ENCODE results near the gene CLK2.
"Not testable (repeated sequence)": the region's sequence is repeated elsewhere in the genome, so short reads cannot be mapped to it uniquely, and the experiment has no call there.

Gene CLK2

DNA sequence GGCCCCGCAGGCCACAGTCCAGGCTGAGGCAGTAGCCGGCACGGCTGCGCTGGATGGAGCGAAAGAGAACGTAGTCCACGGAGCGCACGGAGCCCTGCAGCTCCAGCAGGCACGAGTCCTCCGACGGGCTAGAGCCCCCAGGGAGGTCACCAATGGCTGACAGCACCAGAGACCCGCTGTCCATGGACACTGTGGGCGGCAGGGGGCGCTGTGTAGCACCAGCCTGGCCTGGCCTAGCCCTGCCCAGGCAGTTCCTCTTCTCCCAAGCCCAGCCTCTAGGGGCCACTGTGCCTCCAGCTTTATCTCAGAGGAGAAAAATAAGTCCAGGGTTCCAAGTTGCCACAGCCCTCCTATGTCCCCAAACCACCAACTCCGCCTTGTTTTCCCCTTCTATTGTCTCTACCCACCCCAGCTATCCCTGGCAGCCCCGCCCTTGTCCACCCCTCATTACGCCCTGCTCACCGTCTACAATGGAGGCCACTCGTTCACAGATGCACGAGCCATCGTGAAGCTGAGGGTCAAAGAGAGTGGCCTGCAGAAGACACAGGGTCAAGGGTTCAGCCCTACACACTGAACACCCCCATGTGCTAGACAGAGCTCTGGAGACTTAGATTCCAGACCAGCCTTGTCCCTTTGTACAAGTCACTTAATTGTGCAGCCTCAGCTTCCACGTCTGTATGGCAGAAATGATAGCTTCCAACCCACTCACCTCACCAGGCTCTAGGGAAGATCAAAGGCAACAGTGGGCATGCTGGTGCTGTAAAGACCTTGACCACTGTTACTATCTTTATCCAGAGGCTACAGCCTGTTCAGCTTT, 22.5 kb downstream of the CLK2 start:
- peak; percentile 31 for TF ChIP-seq POLR2A (IDR thresholded peaks at IDR 0.05; ENCODE audit: low read length)
- no peak for TF ChIP-seq GATA1 (IDR thresholded peaks at IDR 0.05; ENCODE audit: low read depth, low read length)
- DNase-seq: peak; percentile 95 to 97

DNA sequence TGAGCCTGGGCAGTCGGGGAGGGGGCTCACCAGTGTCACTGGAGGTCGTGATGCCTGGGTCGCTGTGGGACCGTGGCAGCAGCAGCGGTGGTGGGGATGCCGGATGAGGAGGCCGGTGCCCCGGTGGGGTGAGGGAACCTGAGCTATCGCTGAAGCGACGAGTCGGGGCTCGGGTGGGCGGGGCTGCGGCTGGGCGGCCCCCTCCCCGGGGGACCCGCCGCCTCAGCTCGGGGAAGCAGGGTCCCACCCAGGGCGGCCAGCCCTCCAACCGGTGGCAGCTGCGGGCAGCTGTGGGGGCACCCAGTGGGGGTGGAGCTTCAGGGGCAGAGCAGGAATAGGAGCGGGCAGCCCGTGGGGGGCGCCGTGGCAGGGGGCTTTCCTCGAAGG, 23.1 kb downstream of the CLK2 start:
- no peak for DNase-seq
- TF ChIP-seq POLR2A (IDR thresholded peaks at IDR 0.05; ENCODE audit: low read length) (no peak), GATA1 (IDR thresholded peaks at IDR 0.05; ENCODE audit: low read depth, low read length) (no peak)

DNA sequence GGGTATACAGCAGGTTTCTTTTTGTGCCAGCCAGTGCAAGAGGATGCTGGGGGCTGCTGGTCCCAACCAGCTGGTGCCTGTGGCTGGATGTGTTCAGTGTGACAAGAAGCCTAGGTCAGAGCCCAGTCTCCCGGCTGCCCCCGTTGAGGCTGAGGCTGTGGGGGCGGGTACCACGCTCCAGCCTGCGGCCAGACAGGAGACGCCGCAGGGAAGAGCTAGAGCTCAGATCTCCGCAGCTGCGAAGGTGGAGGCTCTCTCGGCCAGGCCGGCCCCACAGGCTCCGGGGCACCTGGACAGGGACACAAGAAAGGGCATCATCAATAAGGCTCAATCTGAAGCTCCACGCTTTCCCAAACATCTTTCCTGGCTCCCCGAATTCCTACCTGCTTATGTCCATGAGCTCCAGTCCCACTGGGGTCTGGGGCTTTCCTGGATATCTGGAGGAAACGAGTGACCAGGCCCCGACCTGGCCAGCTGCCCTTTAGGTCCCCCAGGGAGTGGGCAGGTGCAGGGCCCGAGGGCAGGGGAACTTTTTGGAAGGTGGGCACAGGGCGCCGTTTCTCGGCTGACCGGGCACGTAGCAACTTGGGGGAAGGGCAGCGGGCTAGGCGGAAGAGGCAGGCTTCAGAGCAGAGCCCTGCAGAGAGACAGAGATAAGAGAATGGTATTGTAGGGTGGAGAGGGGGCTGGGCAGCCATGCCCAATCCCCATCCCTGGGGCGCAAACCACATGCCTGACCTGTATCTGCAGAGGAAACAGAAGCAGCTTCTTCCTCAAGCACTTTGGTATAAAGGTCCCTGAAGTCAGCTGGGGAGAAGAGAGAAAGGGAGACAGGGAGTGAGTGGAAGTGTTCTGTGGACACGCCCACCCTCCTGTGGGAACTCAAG, 25.4 kb downstream of the CLK2 start:
- peak; percentile 39 to 62 for DNase-seq

DNA sequence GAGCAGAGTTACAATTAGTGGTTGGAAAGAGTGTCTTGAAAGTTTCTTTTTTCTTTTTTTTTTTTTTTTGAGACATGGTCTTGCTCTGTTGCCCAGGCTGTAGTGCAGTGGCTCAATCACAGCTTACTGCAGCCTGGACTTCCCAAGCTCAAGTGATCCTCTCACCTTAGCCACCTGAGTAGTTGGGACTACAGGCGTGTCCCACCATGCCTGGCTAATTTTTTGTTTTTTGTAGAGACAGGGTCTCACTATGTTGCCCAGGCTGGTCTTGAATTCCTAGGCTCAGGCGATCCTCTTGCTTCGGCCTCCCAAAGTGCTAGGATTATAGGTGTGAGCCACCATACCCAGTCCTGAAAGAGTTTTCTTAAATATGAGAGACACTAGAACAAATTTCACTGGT, 26.5 kb downstream of the CLK2 start:
- DNase-seq: not testable (repeated sequence)

More for the DNA sequence above, 25.4 kb downstream of the CLK2 start:
- TF ChIP-seq GATA1 (IDR thresholded peaks at IDR 0.05; ENCODE audit: low read depth, low read length) (no peak), POLR2A (IDR thresholded peaks at IDR 0.05; ENCODE audit: low read length) (peak; percentile 47)

DNA sequence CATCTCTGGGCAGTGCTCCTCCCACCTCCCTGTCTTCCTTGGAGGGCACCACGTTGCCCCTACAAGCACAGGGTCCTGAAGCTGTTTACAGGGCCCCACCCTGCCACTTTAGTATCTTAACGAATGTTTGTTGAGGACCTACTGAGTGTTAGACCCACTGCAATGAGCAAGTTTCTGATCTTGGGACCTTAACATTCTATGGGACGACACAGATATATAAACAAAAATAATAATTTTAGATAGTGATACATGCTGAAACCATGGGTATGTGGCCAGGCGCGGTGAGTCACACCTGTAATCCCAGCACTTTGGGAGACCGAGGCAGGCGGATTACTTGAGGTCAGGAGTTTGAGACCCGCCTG, 28.2 kb downstream of the CLK2 start:
- TF ChIP-seq GATA1 (IDR thresholded peaks at IDR 0.05; ENCODE audit: low read depth, low read length) (no peak), POLR2A (IDR thresholded peaks at IDR 0.05; ENCODE audit: low read length) (no peak)
- no peak for DNase-seq

DNA sequence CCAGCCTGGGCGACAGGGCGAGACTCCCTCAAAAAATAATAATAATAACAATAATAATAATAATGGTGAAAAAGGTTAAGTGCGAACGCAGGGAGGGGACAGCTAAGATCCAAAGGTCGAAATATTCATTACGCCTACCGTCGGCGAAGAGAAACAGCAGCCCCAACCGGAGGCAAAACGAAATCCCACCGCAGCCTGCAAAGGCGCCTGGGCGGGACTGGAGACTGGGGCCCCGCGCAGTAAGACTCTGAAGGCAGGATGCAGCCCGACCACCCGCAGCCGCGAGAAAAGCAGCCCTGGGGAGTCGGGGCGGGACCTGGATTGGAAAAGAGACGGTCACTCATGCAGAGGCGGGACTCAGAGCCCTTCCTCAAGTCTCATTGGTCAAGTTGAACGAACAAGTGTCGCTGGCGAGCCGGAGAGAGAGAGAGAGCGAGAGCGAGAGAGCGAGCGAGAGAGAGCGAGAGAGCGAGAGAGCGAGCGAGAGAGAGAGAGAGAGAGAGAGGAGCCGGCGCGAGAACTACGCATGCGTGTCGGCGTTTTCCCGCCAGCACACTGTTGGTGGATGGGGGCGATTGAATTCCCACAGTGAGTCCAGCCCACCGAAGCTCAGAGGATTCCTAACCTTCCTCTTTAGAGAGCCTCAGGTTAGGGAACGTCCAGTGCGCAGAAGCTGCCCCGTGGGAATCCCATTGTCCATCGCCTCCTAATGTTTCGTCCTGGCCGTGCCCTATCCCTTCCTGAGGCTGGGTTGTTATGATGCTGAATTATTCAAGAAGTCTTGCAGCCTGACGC, 28.7 kb downstream of the CLK2 start:
- DNase-seq: peak; percentile 96 to 99
- TF ChIP-seq POLR2A (IDR thresholded peaks at IDR 0.05; ENCODE audit: low read length) (peak; percentile 95), GATA1 (IDR thresholded peaks at IDR 0.05; ENCODE audit: low read depth, low read length) (no peak)

DNA sequence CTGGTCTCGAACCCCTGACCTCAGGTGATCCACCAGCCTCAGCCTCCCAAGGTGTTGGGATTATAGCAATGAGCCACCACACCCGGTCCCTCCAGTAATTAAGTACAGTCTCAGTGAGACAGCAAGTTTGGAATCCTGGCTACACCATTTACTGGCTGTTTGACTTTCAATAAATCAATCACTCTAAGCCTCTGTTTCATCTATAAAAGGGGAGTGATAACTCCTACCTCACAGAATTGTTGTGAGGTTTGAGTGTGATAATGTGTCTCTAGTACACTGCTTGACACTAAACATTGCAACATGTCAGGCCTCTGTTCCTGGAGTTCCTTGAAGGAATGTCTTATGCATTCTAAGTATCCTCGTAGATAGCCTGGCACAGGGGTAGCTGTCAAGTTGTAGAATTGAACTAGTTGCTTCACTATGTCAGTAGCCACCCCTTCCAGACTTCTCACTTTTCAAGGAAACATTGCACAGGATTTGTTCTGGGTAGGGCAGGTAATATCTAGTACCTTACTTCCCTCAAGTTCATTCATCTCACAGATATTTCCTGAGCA, 30.4 kb downstream of the CLK2 start:
- no peak for DNase-seq
- TF ChIP-seq POLR2A (IDR thresholded peaks at IDR 0.05; ENCODE audit: low read length): no peak
- no peak for TF ChIP-seq GATA1 (IDR thresholded peaks at IDR 0.05; ENCODE audit: low read depth, low read length)

DNA sequence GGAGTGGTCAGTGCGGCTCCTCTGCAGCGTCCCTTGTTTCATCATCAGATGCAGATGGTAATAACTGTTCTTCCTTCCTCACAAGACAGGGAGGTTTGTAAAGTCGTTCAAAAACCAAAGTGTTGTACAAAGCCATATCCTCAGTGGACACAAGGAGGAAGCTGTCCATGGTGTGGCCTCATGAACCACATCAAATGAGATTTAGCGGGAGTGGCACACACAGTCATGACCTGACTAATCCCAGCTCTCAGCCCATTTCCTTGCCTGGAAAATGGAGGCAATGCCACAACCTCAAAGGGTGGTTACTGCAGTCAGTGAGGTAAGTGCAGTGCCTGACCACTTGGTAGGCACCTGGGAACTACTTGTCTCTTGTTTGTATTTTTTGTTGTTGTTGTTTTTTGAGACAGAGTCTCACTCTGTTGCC, 31.5 kb downstream of the CLK2 start:
- TF ChIP-seq GATA1 (IDR thresholded peaks at IDR 0.05; ENCODE audit: low read depth, low read length) (no peak), POLR2A (IDR thresholded peaks at IDR 0.05; ENCODE audit: low read length) (no peak)
- DNase-seq: no peak

DNA sequence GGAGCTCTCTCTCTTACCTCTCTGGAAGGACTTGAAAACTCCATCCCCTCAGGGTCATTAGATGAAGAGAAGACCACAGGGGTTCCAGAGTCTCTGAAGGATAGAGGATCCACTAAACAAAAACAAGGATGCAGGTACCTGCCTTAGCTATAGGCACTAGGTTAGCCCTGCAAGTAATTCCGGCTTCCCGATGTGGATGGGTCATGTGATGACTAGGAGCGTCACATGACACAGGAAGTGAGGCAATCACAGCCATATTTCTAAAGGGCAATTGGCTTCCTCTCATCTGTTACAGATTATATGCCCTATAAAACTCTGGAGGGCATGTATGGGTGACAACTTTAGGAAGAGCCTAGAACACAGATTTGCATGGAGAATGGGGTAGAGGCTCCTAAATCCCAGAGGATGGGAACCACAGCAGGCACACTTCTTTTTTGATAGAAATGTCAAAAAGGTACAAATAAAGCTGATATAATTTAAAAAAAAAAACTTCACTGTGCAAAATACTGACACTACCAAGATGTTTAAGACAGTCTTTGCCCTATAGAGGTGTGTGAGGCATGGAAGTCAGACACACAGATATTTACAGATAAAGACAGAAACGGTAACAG, 32.1 kb downstream of the CLK2 start:
- TF ChIP-seq GATA1 (IDR thresholded peaks at IDR 0.05; ENCODE audit: low read depth, low read length) (no peak), POLR2A (IDR thresholded peaks at IDR 0.05; ENCODE audit: low read length) (peak; percentile 22)
- peak; percentile 82 to 86 for DNase-seq

DNA sequence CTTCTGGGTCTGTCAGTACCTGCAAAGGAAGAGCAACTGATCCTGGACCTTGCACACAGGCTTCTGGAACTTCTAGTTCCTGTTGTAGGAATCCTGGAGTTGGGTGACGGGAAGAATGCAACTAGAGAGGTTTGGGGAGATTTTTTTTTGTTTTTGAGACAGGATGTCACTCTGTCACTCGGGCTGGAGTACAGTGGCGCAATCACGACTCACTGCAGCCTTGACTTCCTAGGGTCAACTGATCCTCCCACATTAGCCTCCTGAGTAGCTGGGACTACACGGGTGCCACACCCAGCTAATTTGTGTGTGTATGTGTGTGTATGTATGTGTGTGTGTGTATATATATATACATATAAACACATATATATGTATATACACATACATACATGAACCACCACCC, 36.9 kb downstream of the CLK2 start:
- no peak for DNase-seq
- TF ChIP-seq GATA1 (IDR thresholded peaks at IDR 0.05; ENCODE audit: low read depth, low read length): no peak
- TF ChIP-seq POLR2A (IDR thresholded peaks at IDR 0.05; ENCODE audit: low read length): no peak

DNA sequence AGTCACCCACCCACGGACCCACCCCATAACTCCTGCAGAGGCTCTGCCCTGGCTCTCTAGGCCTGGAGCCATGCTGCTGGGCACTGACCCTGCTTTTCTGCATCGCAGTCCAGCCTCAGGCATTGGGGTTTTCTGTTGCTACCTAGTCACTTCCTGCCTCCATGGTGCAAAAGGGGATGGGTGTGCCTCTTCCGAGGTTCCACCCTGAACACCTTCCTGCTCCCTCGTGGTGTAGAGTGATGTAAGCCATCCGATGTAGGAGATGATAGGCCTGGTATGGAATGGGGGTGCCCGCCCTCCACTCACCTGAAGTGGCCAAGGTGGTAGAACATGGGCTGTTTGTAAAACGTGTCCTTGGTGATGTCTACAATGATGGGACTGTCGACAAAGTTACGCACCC, 37.9 kb downstream of the CLK2 start:
- DNase-seq: not testable (repeated sequence)

DNA sequence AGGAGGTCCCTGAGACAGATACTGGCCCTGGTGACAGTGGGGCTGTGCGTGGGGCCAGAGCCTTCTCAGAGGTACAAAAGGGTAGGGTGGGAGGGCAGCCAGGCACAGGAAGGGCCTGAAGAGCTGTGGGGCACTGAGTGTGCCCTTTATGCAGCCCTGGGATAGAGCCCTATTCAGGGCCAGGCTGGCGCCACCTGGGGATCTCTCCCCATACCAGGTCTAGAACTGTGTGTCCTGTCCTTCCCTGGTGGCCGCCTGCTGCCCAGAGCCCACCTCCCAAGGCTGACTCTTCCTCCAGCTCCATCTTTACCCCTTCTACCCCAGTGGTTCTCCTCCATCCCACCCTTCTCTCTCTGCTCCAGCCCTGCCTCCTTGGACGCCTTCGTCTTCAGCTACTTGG, 39.8 kb downstream of the CLK2 start:
- DNase-seq: not testable (repeated sequence)

DNA sequence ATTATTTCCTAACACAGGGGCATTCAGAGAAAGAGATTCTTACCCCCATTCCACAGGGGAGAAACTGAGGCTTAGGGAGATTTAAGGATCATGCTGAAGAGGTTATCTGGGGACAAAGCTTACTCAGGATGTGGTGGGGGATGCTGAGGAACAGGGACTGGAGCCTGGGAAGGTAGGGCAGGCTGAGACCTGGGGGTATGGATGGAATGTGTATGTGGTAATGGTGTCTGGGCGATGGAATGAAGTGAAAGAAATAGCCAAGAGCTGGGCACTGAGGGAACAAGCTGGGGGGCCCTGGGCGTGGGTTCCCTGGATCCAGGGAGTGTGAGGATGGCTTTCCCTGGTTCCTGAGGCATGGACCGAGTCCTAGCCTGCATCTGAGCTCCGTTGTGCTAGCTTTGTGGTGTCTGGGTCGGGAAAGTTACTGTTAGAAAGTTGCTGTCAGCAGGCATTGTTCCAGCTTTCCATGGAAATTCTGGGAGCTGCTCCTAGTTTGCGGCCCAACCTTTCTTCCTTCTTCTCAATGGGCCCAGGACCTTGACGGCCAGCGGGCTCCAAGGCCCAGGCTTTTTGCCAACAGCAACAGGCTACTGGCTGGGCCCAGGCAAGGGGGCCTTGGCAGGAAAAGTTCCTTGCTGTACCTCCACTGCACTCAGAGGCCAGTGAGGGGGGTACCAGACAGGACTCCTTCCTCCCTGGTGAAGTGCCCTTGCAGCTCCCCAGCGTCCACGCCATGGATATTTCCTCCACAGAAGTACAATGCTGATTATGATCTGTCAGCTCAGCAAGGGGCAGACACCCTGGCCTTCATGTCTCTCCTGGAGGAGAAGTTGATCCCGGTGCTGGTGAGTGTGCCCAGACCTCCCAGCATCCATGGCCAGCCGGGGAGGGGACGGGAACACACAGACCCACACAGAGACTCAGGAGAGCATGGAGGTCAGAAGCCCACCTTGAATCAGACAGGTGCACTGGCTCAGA, 41.0 kb downstream of the CLK2 start:
- DNase-seq: not testable (repeated sequence)

DNA sequence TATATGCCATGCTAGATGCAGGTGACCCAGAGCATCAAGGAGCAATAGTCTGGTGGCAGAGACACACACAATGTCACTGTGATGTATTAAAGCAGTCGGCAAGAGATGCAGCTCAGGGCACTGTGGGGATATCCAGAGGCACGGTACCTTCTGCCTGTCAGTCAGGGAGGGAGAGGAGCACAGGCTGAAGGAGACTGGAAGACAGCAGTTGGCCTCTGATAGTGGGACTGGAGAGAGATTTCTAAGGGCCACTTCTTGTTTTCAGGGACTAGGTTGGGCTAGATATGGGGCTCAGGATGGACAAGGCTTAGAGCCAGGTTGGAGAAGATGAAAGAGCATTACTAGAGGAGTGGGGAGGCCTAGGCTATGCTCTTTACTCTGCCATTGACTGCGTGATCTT, 42.0 kb downstream of the CLK2 start:
- DNase-seq: peak in 1 of 2 experiments; percentile 31

Measured in erythroblast (primary cell).